Keratinocyte (primary cell): ENCODE measurements around the gene PDE11A. TPM values are rescaled to one million over a fixed set of nuclear protein-coding genes. Genes with fewer than 3 reads are reported as not detected.

Experiments
- DNase-seq: peaks from one replicate; pipeline ENCODE4 v3.0.0-alpha.2; 2011; ENCODE audit warnings: low read depth, missing footprints, low spot score
- FAIRE-seq: peaks from 2 replicates; lab custom pipeline; 2011; peaks lifted over from hg19 to GRCh38; lab: Jason Lieb, UNC
- H2AFZ ChIP-seq: 2 replicates; pipeline ENCODE4 v1.6.0; 2012; ENCODE audit warnings: low read length, control low read depth, inconsistent platforms; ENCODE audit not compliant: control insufficient read depth
- H3K27ac ChIP-seq: 2 replicates; pipeline ENCODE4 v1.5.1; 2011; ENCODE audit warnings: low read length; ENCODE audit not compliant: control insufficient read depth, insufficient read depth
- H3K27me3 ChIP-seq: 3 replicates; pipeline ENCODE4 v1.6.0; 2011; ENCODE audit warnings: low read length; ENCODE audit not compliant: control insufficient read depth, insufficient read depth; ENCODE audit errors: extremely low read depth
- H3K36me3 ChIP-seq, 2 experiments: 2 replicates in 1 of 2; 3 replicates in 1 of 2; pipeline ENCODE4 v1.5.1; 2011; ENCODE audit warnings: low read length in 2 of 2, mild to moderate bottlenecking in 1 of 2; ENCODE audit not compliant: control insufficient read depth in 2 of 2, insufficient read depth in 2 of 2; ENCODE audit errors: extremely low read depth in 1 of 2
- H3K4me1 ChIP-seq: 3 replicates; pipeline ENCODE4 v1.5.1; 2011; ENCODE audit warnings: low read length; ENCODE audit not compliant: control insufficient read depth, insufficient read depth; ENCODE audit errors: extremely low read depth
- H3K4me2 ChIP-seq: 3 replicates; pipeline ENCODE4 v1.6.0; 2011; ENCODE audit warnings: low read depth, low read length; ENCODE audit not compliant: control insufficient read depth, insufficient read depth; ENCODE audit errors: extremely low read depth
- H3K4me3 ChIP-seq, 3 experiments: fragments of 200-600 bp in 1 of 3; sonication (generic) in 1 of 3; 2 replicates in 2 of 3; 3 replicates in 1 of 3; pipeline ENCODE4 v1.5.1; 2011 to 2016; ENCODE audit warnings: low read length in 3 of 3, mild to moderate bottlenecking in 3 of 3, control low read depth in 2 of 3, inconsistent platforms in 1 of 3, low read depth in 1 of 3, mixed read lengths in 1 of 3, mixed run types in 1 of 3, moderate library complexity in 1 of 3; ENCODE audit not compliant: control insufficient read depth in 2 of 3, insufficient read depth in 2 of 3; ENCODE audit errors: extremely low read depth in 1 of 3
- H3K79me2 ChIP-seq: 2 replicates; pipeline ENCODE4 v1.6.0; 2012; ENCODE audit warnings: low read length; ENCODE audit not compliant: control insufficient read depth, insufficient read depth
- H3K9ac ChIP-seq: 3 replicates; pipeline ENCODE4 v1.6.0; 2011; ENCODE audit warnings: low read length; ENCODE audit not compliant: control insufficient read depth, insufficient read depth; ENCODE audit errors: extremely low read depth
- H3K9me1 ChIP-seq: 3 replicates; pipeline ENCODE4 v1.6.0; 2011; ENCODE audit warnings: low read length; ENCODE audit not compliant: control insufficient read depth, insufficient read depth; ENCODE audit errors: extremely low read depth
- H3K9me3 ChIP-seq: 2 replicates; pipeline ENCODE4 v1.5.1; 2012; ENCODE audit warnings: low read depth, low read length; ENCODE audit not compliant: control insufficient read depth
- H4K20me1 ChIP-seq: 3 replicates; pipeline ENCODE4 v1.6.0; 2011; ENCODE audit warnings: low read length; ENCODE audit not compliant: control insufficient read depth, insufficient read depth; ENCODE audit errors: extremely low read depth
- EZH2 ChIP-seq: IDR thresholded peaks from one replicate; pipeline ENCODE4 v1.6.1; 2012; ENCODE audit warnings: inconsistent platforms, mild to moderate bottlenecking, low read length, moderate library complexity
- dilution Hi-C: fragments of 300-500 bp; cut with MboI; formaldehyde crosslinking; loops from one replicate; pipeline ENCODE4 v1.7.0; 2020; ENCODE audit warnings: low sequenced_read_pairs; ENCODE audit not compliant: extremely low pct_ligation_motif_present
- polyA plus RNA-seq, 5 experiments: library from polyadenylated mRNA; depleted of rRNA in 3 of 5; stranded (reverse) in 3 of 5; stranded (forward) in 1 of 5; unstranded in 1 of 5; fragments of >200 nt; gene quantifications; 1 replicate in 1 of 5; 2 replicates in 3 of 5; 3 replicates in 1 of 5; pipeline versions ENCODE4 v1.2.1 to v1.2.3, GENCODE V29; 2011 to 2012; ENCODE audit warnings: missing spikeins in 2 of 5, low read depth in 1 of 5, low replicate concordance in 1 of 5
- TF ChIP-seq, protein P1 (sequence below), 3 experiments: IDR thresholded peaks in 1 of 3; conservative IDR thresholded peaks in 1 of 3; optimal IDR thresholded peaks in 1 of 3; 2 replicates in 2 of 3; 3 replicates in 1 of 3; pipeline versions ENCODE3 to v1.5.1; 2011; ENCODE audit warnings: low read length in 3 of 3, mild to moderate bottlenecking in 3 of 3, moderate library complexity in 2 of 3, control low read depth in 1 of 3, inconsistent platforms in 1 of 3; ENCODE audit not compliant: insufficient read depth in 2 of 3; ENCODE audit errors: extremely low read depth in 1 of 3

The PDE11A gene
- polyA plus RNA-seq, 1 donor (not counting 4 experiments of a cell fraction or from before 2014, with no cell fraction given) = 0.01 TPM

- H2AFZ ChIP-seq = no peak overlapping the region
- dilution Hi-C loops = no loop called here
- FAIRE-seq (no peak), DNase-seq (no peak)
- no peaks in the 10 kb centered on the region for H4K20me1 ChIP-seq
- TF ChIP-seq, protein P1, sequence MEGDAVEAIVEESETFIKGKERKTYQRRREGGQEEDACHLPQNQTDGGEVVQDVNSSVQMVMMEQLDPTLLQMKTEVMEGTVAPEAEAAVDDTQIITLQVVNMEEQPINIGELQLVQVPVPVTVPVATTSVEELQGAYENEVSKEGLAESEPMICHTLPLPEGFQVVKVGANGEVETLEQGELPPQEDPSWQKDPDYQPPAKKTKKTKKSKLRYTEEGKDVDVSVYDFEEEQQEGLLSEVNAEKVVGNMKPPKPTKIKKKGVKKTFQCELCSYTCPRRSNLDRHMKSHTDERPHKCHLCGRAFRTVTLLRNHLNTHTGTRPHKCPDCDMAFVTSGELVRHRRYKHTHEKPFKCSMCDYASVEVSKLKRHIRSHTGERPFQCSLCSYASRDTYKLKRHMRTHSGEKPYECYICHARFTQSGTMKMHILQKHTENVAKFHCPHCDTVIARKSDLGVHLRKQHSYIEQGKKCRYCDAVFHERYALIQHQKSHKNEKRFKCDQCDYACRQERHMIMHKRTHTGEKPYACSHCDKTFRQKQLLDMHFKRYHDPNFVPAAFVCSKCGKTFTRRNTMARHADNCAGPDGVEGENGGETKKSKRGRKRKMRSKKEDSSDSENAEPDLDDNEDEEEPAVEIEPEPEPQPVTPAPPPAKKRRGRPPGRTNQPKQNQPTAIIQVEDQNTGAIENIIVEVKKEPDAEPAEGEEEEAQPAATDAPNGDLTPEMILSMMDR (optimal IDR thresholded peaks at IDR 0.05 in 1 of 3, IDR thresholded peaks at IDR 0.05 in 1 of 3, conservative IDR thresholded peaks at IDR 0.05 in 1 of 3; ENCODE audit: extremely low read depth in 1 of 3, insufficient read depth in 2 of 3, low read length in 3 of 3) = peak in 2 of 3 experiments; percentile 14 to 36
- TF ChIP-seq EZH2 = no peak
- peaks cover 16% of the 10 kb centered on the region for H3K4me1 ChIP-seq
- H3K27me3 ChIP-seq = no peaks in the 10 kb centered on the region
- no peak overlapping the region for H3K4me2 ChIP-seq
- H3K27ac ChIP-seq = no peak overlapping the region
- no peaks in the 10 kb centered on the region for H3K9me1 ChIP-seq
- H3K79me2 ChIP-seq = no peaks in the 10 kb centered on the region
- no peaks in the 10 kb centered on the region for H3K36me3 ChIP-seq
- H3K9me3 ChIP-seq = no peaks in the 10 kb centered on the region
- no peak overlapping the region for H3K4me3 ChIP-seq
- no peak overlapping the region for H3K9ac ChIP-seq
Observed at GRCh38 chr2:178069551-178069950, 3.0 kb downstream of the PDE11A start.

- no peak for DNase-seq
- Histone ChIP-seq H2AFZ (no peak overlapping the region), H3K4me2 (no peak overlapping the region), H3K79me2 (no peaks in the 10 kb centered on the region), H3K27ac (no peak overlapping the region), H3K4me3 (no peak overlapping the region), H3K9me1 (no peaks in the 10 kb centered on the region), H3K4me1 (peaks cover 14% of the 10 kb centered on the region), H3K9ac (no peak overlapping the region), H3K27me3 (no peaks in the 10 kb centered on the region), H3K36me3 (no peaks in the 10 kb centered on the region), H4K20me1 (no peaks in the 10 kb centered on the region), H3K9me3 (no peaks in the 10 kb centered on the region)
- TF ChIP-seq, protein P1 (optimal IDR thresholded peaks at IDR 0.05 in 1 of 3, IDR thresholded peaks at IDR 0.05 in 1 of 3, conservative IDR thresholded peaks at IDR 0.05 in 1 of 3; ENCODE audit: extremely low read depth in 1 of 3, insufficient read depth in 2 of 3, low read length in 3 of 3) = no peak
- TF ChIP-seq EZH2 = no peak
- FAIRE-seq = no peak
- dilution Hi-C loops = no loop called here
Observed at GRCh38 chr2:178068823-178069454, 3.6 kb downstream of the PDE11A start.
